Neural progenitor cell (in vitro differentiated cells): ENCODE results near the gene ANO10.

Source experiments
- EZH2phosphoT487 ChIP-seq: fragments of 200-600 bp; sonication (generic); IDR thresholded peaks from 2 replicates; pipeline ENCODE4 v1.6.1; 2017; ENCODE audit warnings: antibody characterized with exemption
- TF ChIP-seq, protein P1 (sequence below): fragments of 200-600 bp; sonication (generic); IDR thresholded peaks from 2 replicates; pipeline ENCODE4 v1.5.1; 2017; ENCODE audit warnings: antibody characterized with exemption, mild to moderate bottlenecking

DNA sequence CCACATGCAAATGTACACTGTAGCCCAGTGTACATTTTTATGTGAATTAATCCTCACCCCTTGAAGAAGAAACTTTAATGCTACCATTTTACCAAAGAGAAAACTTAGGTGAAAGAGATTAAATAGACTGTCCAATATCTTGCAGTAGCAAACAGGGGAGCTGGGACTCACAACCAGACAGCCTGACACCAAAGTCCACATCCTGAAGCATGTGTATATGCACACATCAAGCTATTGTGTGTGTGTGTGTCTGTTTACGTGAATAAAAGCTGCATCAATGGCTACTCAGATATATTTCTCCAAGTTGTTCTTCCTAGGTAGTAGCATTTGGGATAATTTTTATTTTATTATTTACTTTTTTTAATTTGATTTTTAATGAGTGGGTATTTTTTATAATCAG is 6.7 kb downstream of the ANO10 start:
- TF ChIP-seq, protein P1, sequence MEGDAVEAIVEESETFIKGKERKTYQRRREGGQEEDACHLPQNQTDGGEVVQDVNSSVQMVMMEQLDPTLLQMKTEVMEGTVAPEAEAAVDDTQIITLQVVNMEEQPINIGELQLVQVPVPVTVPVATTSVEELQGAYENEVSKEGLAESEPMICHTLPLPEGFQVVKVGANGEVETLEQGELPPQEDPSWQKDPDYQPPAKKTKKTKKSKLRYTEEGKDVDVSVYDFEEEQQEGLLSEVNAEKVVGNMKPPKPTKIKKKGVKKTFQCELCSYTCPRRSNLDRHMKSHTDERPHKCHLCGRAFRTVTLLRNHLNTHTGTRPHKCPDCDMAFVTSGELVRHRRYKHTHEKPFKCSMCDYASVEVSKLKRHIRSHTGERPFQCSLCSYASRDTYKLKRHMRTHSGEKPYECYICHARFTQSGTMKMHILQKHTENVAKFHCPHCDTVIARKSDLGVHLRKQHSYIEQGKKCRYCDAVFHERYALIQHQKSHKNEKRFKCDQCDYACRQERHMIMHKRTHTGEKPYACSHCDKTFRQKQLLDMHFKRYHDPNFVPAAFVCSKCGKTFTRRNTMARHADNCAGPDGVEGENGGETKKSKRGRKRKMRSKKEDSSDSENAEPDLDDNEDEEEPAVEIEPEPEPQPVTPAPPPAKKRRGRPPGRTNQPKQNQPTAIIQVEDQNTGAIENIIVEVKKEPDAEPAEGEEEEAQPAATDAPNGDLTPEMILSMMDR: no peak
- TF ChIP-seq EZH2phosphoT487: no peak
